GM13976 (cell line): Measurements from ENCODE around the gene SLC25A19.

ENCODE experiments used
- DNase-seq: peaks from one replicate; pipeline ENCODE4 v3.0.0; 2012; ENCODE audit warnings: low spot score
- CTCF ChIP-seq: IDR thresholded peaks from 2 replicates; pipeline ENCODE4 v1.5.1; 2012; ENCODE audit warnings: borderline replicate concordance, mild to moderate bottlenecking; ENCODE audit not compliant: insufficient read depth; ENCODE audit errors: extremely low read depth, missing control alignments, control extremely low read depth
- in situ Hi-C: fragments of 300-500 bp; cut with MboI; formaldehyde crosslinking; loops from one replicate; pipeline ENCODE4 v1.12.0; 2022; ENCODE audit warnings: low sequenced_read_pairs, mixed read lengths, inconsistent platforms; ENCODE audit not compliant: unreplicated experiment

The SLC25A19 gene

DNA sequence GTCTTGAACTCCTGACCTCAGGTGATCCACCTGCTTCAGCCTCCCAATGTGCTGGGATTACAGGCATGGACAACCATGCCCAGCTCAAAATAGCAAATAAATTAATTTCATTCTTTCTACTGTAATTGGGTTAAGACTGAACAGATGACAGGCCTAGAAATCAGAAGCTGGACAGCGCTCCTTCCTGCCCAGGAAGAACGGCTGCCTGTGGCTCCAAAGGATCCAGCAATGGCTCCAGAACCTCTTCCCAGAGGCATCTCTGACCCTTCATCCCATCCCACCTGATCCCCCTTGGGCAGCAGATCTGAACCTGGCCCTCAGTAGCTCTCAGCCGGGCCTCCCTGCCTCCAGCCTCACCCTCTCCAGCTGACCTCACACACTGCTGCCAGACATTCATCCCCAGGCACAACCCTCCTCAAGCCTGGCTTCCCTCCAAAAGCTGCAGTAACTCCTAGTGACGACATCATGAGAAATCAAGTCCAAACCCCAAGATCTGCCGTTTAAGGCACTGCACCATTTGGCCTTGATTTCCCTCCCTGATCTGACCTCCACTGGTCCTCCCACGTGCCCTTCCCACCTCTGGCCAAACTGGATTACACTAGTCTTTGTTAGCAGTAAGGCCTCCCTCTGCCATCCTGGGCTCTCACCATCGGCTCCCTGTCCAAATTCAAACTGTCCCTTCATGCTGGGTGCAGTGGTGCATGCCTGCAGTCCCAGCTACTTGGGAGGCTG, 15.1 kb downstream of the SLC25A19 start:
- no peak for TF ChIP-seq CTCF
- no peak for DNase-seq
- in situ Hi-C loops: loop anchor here (5.0 kb wide), 1 partner anchor 138 kb away; no protein-coding TSS in a partner anchor

- in situ Hi-C loops: loop anchor here (5.0 kb wide), 1 partner anchor 139 kb away; no protein-coding TSS in a partner anchor
- no peak for DNase-seq
- TF ChIP-seq CTCF: no peak
Measured at GRCh38 chr17:75272848-75273184, 16.4 kb downstream of the SLC25A19 start.

DNA sequence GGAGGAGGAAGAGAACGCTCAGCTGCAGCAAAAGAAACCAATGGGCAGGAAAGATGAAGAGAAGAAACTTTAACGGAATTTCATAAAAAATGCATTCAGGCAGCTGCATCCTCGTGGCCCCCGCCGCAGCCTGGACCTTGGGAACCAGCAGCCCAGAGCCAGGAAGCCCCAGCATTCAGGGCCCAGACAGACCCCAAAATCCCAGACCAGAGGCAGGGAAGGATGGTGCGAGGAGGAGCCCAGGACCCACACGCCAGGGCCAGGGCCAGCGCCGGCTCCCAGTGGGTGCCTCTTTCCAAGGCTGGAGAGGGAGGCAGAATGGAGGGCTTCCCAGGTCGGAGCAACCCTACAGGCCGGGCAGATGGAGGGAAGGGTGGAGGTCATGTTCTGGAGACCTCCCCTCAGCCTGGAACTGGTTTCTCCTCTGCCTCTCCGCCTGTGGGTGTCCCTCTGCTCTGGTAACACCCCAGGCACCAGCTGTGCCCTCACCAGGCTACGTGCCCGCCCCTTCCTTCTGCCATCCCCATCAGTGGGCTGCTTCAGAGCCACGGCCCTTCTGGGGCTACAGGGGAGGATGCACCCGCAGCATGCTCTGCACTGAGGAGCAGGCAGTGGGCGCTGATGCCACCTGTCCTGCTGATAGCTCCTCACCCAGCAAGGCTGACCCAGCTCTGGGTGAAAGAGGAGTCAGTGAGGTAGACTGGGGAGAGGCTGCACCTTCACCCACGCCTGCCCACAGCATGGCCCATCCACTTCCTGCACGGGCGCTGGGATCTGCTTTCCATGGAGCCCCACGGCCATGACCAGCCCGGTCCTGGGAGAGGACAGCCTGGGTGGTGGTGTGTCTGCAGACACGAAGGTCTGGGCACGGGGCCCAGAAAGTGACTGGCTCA, 17.0 kb downstream of the SLC25A19 start:
- in situ Hi-C loops: loop anchor here (5.0 kb wide), 1 partner anchor 140 kb away; no protein-coding TSS in a partner anchor
- DNase-seq: no peak
- TF ChIP-seq CTCF: no peak

DNA sequence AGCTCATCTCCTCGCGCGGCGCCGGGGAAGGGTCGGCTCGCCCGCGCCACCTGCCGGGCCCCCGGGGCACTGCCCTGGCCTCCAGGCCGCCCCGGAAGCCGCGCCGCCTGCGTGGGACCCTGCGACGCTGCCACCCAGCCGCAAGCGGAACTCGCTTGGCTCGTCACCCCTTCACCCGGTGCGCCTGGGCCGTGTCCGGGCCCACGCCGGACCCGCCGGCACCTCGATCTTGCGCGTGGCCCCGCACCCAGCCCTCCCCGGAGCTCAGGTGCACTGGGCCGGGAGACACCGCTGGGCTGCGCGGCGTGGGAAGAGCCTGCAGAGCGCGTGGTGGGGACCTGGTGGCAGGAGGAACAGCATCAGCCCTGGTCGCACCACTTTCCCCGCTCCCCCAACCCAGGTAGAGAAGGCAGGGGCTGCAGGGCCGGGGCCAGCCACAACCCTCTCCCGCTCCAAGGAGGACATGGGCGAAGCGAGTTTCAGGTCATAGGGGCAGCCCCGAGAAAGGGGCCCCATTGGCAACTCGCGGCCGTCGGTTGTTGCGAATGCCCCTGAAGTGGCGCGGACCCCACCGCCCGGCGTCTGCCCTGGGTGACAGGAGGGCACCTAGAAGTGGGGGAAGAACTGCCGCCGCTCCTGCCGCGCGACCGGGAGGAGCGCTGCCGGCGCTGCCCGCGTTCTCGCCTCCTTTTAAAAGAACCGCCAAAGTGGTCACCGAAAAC, 17.8 kb downstream of the SLC25A19 start:
- DNase-seq: peak; percentile 97
- TF ChIP-seq CTCF: peak; percentile 98

GRCh38 chr17:75270966-75271232, 18.3 kb downstream of the SLC25A19 start, which contains the start of gene MIF4GD:
MIF4GD (minus strand) TSS chr17:75271231; CDS start chr17:75270195, 1,036 bp downstream.
- no peak for DNase-seq
- in situ Hi-C loops: loop anchor here (5.0 kb wide), 1 partner anchor 141 kb away; no protein-coding TSS in a partner anchor
- TF ChIP-seq CTCF: no peak

More for the DNA sequence above, 17.8 kb downstream of the SLC25A19 start:
- in situ Hi-C loops: loop anchor here (5.0 kb wide), 1 partner anchor 141 kb away; no protein-coding TSS in a partner anchor
